CD4-positive, alpha-beta memory T cell (primary cell): ENCODE data around the gene ZNF169. TPM values are rescaled to one million over a fixed set of nuclear protein-coding genes. Genes with fewer than 3 reads are reported as not detected.
"Not testable (repeated sequence)": the region's sequence is repeated elsewhere in the genome, so short reads cannot be mapped to it uniquely, and the experiment has no call there.

Source experiments
- CTCF ChIA-PET: fragments of 350-600 bp; sonication (Branson Sonifier 250); formaldehyde crosslinking; loops from one replicate; lab custom pipeline; 2021; ENCODE audit warnings: inconsistent platforms; ENCODE audit not compliant: partially characterized antibody; lab: Charles Lee
- POLR2A ChIA-PET: fragments of 350-600 bp; sonication (Branson Sonifier 250); formaldehyde crosslinking; loops from one replicate; lab custom pipeline; 2021; ENCODE audit not compliant: partially characterized antibody; lab: Charles Lee
- DNase-seq, 5 donors: peaks; one replicate each; pipeline versions ENCODE4 v3.0.0 to v3.0.0-alpha.2; 2020 to 2022; ENCODE audit warnings: mixed read lengths in 1 of 5
- H3K27ac ChIP-seq: one replicate; pipeline ENCODE4 v1.7.0; 2013; ENCODE audit warnings: low read depth, low read length
- H3K27me3 ChIP-seq: 2 replicates; pipeline ENCODE4 v1.7.0; 2013; ENCODE audit warnings: mild to moderate bottlenecking, low read length, moderate library complexity; ENCODE audit not compliant: insufficient read depth
- H3K36me3 ChIP-seq: 2 replicates; pipeline ENCODE4 v1.7.0; 2013; ENCODE audit warnings: mild to moderate bottlenecking, low read length, moderate library complexity; ENCODE audit not compliant: insufficient read depth
- H3K4me1 ChIP-seq: 2 replicates; pipeline ENCODE4 v1.7.0; 2013; ENCODE audit warnings: mild to moderate bottlenecking, low read length, moderate library complexity; ENCODE audit not compliant: insufficient read depth
- H3K4me3 ChIP-seq, 2 donors: one replicate each; pipeline ENCODE4 v1.7.0; 2013; ENCODE audit warnings: low read length in 2 of 2, mild to moderate bottlenecking in 1 of 2
- H3K9me3 ChIP-seq, 2 donors: one replicate each; pipeline ENCODE4 v1.7.0; 2013; ENCODE audit warnings: low read length in 2 of 2, control low read depth in 1 of 2; ENCODE audit not compliant: control insufficient read depth in 1 of 2
- H3K27ac Mint-ChIP-seq, 7 donors: one replicate each; pipeline ENCODE4 v1.8.0; 2020 to 2021; ENCODE audit warnings: mixed read lengths in 7 of 7, mild to moderate bottlenecking in 6 of 7, inconsistent platforms in 3 of 7, moderate library complexity in 3 of 7
- H3K27me3 Mint-ChIP-seq, 2 donors: one replicate each; pipeline ENCODE4 v1.8.0; 2020 to 2021; ENCODE audit warnings: mixed read lengths in 2 of 2
- H3K36me3 Mint-ChIP-seq, 2 donors: one replicate each; pipeline ENCODE4 v1.8.0; 2020 to 2021; ENCODE audit warnings: mixed read lengths in 2 of 2, inconsistent platforms in 1 of 2, mild to moderate bottlenecking in 1 of 2
- H3K4me1 Mint-ChIP-seq, 4 donors: one replicate each; pipeline ENCODE4 v1.8.0; 2020 to 2021; ENCODE audit warnings: mixed read lengths in 4 of 4, mild to moderate bottlenecking in 1 of 4
- H3K4me3 Mint-ChIP-seq, 8 donors: one replicate each; pipeline ENCODE4 v1.8.0; 2020 to 2021; ENCODE audit warnings: mixed read lengths in 8 of 8, mild to moderate bottlenecking in 7 of 8, moderate library complexity in 6 of 8, inconsistent platforms in 3 of 8
- H3K9me3 Mint-ChIP-seq, 8 donors: one replicate each; pipeline ENCODE4 v1.8.0; 2020 to 2021; ENCODE audit warnings: mixed read lengths in 8 of 8, mild to moderate bottlenecking in 5 of 8, inconsistent platforms in 3 of 8, moderate library complexity in 1 of 8
- intact Hi-C: fragments of 100-400 bp; cut with micrococcal nuclease; formaldehyde crosslinking; loops from one replicate; pipeline ENCODE4 v1.15.1; 2023
- polyA plus RNA-seq, 2 donors: library from polyadenylated mRNA; unstranded; fragments of 300-500 nt; fragmentation: Illumina TruSeq; gene quantifications; one replicate each; pipeline ENCODE4 v1.2.3, GENCODE V29; 2021
- total RNA-seq, 2 experiments: library from RNA; stranded (reverse); gene quantifications; one replicate each; pipeline ENCODE4 v1.2.3, GENCODE V29; 2021

Gene ZNF169
- total and polyA plus RNA-seq, 4 experiments from 2014 or later, result 4.2 to 25.2 (median 13.3) TPM

DNA sequence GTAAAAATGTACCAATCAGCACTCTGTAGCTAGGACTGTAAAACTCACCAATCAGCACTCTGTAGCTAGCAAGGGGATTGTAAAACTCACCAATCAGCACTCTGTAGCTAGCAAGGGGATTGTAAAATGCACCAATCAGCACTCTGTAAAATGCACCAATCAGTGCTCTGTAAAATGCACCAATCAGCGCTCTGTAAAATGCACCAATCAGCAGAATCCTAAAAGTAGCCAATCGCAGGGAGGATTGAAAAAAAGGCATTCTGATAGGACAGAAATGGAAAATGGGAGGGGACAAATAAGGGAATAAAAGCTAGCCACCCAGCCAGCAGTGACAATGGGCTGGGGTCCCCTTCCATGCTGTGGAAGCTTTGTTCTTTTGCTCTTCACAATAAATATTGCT, 33.7 kb upstream of the ZNF169 start:
- H3K27ac ChIP-seq, H3K9me3 ChIP-seq, H3K27ac Mint-ChIP-seq, intact Hi-C loops, DNase-seq, H3K4me3 Mint-ChIP-seq, H3K4me3 ChIP-seq, H3K27me3 ChIP-seq, H3K4me1 Mint-ChIP-seq, H3K36me3 ChIP-seq, H3K36me3 Mint-ChIP-seq, H3K4me1 ChIP-seq, POLR2A ChIA-PET: not testable (repeated sequence)
- Mint-ChIP-seq H3K9me3 (peaks cover 2 to 13% (median 10%) of the 10 kb centered on the region in 8 donors), H3K27me3 (peaks cover 14 to 15% of the 10 kb centered on the region in 2 donors)
- CTCF ChIA-PET, result interaction anchor here (1.0 kb wide), 1 partner anchor 211 kb away, joined by 3 read pairs; no protein-coding TSS in a partner anchor

DNA sequence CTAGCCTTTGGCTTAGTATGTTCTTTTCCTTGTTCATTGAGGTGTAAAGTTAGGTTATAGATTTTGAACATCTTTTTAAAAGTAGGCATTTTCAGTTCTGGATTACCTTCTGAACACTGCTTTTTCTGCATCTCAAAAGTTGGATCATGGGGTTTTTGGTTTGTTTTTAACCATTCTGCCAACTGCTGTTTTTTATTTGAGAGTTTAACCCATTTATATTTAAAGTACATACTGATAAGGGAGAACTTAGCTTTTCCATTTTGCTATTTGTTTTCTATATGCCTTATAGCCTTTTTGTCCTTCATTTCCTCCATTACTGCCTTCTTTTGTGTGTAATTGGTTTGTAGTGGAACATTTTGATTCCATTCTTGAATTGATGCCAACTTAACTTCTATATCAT, 30.5 kb upstream of the ZNF169 start:
- no peak overlapping the region for H3K4me3 Mint-ChIP-seq

DNA sequence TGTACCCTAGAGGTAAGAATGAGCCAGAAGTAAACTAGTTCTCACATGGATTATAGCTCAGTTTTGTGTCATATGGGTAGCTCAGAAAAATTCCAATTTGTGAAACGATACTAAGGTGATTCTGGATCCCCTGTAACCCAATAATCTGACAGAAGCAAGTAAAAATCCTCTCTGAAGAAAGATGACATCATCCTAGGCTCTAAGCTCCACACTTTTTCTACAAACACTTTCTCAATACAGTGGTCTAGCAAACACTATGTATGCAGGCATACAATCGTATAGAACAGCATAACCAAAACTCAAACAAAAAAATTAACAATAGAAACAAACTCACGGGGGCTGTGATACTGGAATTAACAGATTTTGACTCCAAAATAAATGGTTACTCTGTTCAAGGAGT, 26.7 kb upstream of the ZNF169 start:
- ChIA-PET POLR2A (no interaction called here), CTCF (no interaction called here)

More for the DNA sequence above, 30.5 kb upstream of the ZNF169 start:
- no peak for DNase-seq
- H3K27ac ChIP-seq, result no peak overlapping the region
- H3K4me1 Mint-ChIP-seq, result no peaks in the 10 kb centered on the region
- H3K27me3 Mint-ChIP-seq, result peaks cover 15 to 19% of the 10 kb centered on the region in 2 donors
- POLR2A ChIA-PET, result no interaction called here
- no peak overlapping the region for H3K27ac Mint-ChIP-seq
- intact Hi-C loops, result no loop called here
- peaks cover 2 to 13% (median 10%) of the 10 kb centered on the region in 8 donors for H3K9me3 Mint-ChIP-seq
- H3K27me3 ChIP-seq, result peaks cover 6% of the 10 kb centered on the region
- no peaks in the 10 kb centered on the region for H3K9me3 ChIP-seq
- H3K36me3 ChIP-seq, result no peaks in the 10 kb centered on the region
- peaks cover 0 to 6% of the 10 kb centered on the region in 2 donors for H3K36me3 Mint-ChIP-seq
- no peak overlapping the region for H3K4me3 ChIP-seq
- H3K4me1 ChIP-seq, result no peaks in the 10 kb centered on the region
- CTCF ChIA-PET, result interaction anchor here (2.9 kb wide), 1 partner anchor 14 kb away, joined by 12 read pairs; no protein-coding TSS in a partner anchor

DNA sequence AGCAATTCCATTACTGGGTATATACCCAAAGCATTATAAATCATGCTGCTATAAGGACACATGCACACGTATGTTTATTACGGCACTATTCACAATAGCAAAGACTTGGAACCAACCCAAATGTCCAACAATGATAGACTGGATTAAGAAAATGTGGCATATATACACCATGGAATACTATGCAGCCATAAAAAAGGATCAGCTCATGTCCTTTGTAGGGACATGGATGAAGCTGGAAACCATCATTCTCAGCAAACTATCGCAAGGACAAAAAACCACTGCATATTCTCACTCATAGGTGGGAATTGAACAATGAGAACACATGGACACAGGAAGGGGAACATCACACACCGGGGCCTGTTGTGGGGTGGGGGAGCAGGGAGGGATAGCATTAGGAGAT, 18.0 kb upstream of the ZNF169 start:
- H3K27ac Mint-ChIP-seq, H3K27me3 ChIP-seq, intact Hi-C loops, H3K27ac ChIP-seq, DNase-seq, H3K9me3 Mint-ChIP-seq, H3K36me3 ChIP-seq, CTCF ChIA-PET, POLR2A ChIA-PET, H3K36me3 Mint-ChIP-seq, H3K4me1 ChIP-seq, H3K4me3 ChIP-seq, H3K9me3 ChIP-seq, H3K4me3 Mint-ChIP-seq, H3K27me3 Mint-ChIP-seq, H3K4me1 Mint-ChIP-seq: not testable (repeated sequence)

More for the DNA sequence above, 26.7 kb upstream of the ZNF169 start:
- DNase-seq, result no peak
- H3K36me3 Mint-ChIP-seq, result peaks cover 0 to 6% of the 10 kb centered on the region in 2 donors
- intact Hi-C loops, result no loop called here
- no peak overlapping the region for H3K4me3 Mint-ChIP-seq
- H3K27ac Mint-ChIP-seq, result no peak overlapping the region
- no peaks in the 10 kb centered on the region for H3K36me3 ChIP-seq
- H3K27ac ChIP-seq, result no peak overlapping the region
- H3K4me1 ChIP-seq, result no peaks in the 10 kb centered on the region
- peaks cover 6% of the 10 kb centered on the region for H3K27me3 ChIP-seq
- peaks cover 0 to 9% (median 5%) of the 10 kb centered on the region in 8 donors for H3K9me3 Mint-ChIP-seq
- no peak overlapping the region for H3K4me3 ChIP-seq
- no peaks in the 10 kb centered on the region for H3K4me1 Mint-ChIP-seq
- no peaks in the 10 kb centered on the region for H3K9me3 ChIP-seq
- H3K27me3 Mint-ChIP-seq, result peaks cover 13 to 15% of the 10 kb centered on the region in 2 donors

DNA sequence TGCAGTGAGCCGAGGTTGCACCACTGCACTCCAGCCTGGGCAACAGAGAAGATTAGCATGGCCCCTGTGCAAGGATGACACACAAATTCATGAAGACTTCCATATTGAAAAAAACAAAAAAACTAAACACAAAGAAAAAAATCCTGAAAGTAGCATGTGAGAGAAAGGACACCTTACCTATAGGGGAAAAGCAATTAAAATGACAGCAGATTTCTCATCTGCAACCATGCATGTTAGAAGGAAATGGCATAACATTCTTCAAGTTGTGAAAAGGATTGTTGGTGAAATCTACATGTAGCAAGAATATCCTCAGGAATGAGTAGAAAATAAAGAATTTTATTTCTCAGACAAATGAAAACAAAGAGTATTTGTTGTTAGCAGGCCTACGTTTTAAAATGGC, 13.4 kb upstream of the ZNF169 start:
- intact Hi-C loops, result no loop called here
- H3K27ac ChIP-seq, result no peak overlapping the region
- DNase-seq, result no peak
- no peaks in the 10 kb centered on the region for H3K27me3 ChIP-seq
- H3K36me3 ChIP-seq, result no peaks in the 10 kb centered on the region
- Mint-ChIP-seq H3K27me3 (peaks cover 0 to 5% of the 10 kb centered on the region in 2 donors), H3K27ac (no peak overlapping the region), H3K36me3 (no peaks in the 10 kb centered on the region), H3K9me3 (peaks cover 0 to 6% (median 0%) of the 10 kb centered on the region in 8 donors), H3K4me1 (peaks cover 6 to 7% (median 6%) of the 10 kb centered on the region in 4 donors), H3K4me3 (no peak overlapping the region)
- H3K4me3 ChIP-seq, result no peak overlapping the region
- POLR2A ChIA-PET, result no interaction called here
- CTCF ChIA-PET, result no interaction called here
- H3K9me3 ChIP-seq, result no peaks in the 10 kb centered on the region
- H3K4me1 ChIP-seq, result peaks cover 8% of the 10 kb centered on the region

DNA sequence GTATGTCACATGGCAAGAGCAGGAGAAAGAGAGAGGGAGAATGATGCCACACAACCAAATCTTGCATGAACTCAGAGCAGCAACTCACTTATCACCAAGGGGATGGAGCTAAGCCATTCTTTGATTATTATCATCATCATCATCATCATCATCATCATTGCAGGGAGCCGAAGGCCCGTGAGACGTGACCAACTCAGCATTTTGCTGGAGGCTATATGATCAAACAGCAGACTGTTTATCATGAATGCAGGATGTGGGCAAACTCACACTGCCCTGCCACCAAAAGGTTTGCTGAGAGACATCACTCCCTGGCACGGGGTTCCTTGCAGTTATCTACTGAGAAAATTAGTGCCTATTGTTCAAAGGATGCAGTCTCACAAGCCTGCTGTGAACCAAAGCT, 8.6 kb upstream of the ZNF169 start:
- peak; percentile 19 to 45 (median 36) for DNase-seq

DNA sequence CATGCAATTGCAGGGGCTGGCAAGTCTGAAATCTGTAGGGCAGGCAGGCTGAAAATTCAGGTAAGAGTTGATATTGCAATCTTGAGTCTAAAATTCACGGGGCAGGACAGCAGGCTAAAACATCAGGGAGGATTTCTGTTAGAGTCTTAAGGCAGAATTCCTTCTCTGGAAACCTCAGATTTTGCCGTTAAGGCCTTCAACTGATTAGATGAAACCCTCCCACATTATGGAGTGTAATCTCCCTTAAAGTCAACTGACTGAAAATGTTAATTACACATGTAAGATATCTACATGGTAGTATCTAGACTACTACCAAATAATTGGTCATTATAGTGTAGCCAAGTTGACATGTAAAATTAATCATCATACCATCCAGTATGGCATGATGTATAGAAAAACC, 3.1 kb upstream of the ZNF169 start:
- H3K27ac ChIP-seq, result no peak overlapping the region
- Mint-ChIP-seq H3K27me3 (peaks cover 2 to 7% of the 10 kb centered on the region in 2 donors), H3K27ac (no peak overlapping the region), H3K9me3 (peaks cover 0 to 2% (median 0%) of the 10 kb centered on the region in 8 donors), H3K4me1 (peaks cover 11 to 25% (median 17%) of the 10 kb centered on the region in 4 donors), H3K4me3 (no peak overlapping the region), H3K36me3 (peaks cover 3 to 9% of the 10 kb centered on the region in 2 donors)
- H3K4me3 ChIP-seq, result no peak overlapping the region
- no peaks in the 10 kb centered on the region for H3K36me3 ChIP-seq
- no peaks in the 10 kb centered on the region for H3K27me3 ChIP-seq
- ChIA-PET POLR2A (interaction anchor here (0.9 kb wide), 1 partner anchor 40 kb away, joined by 3 read pairs; no protein-coding TSS in a partner anchor), CTCF (no interaction called here)
- no peak for DNase-seq
- H3K9me3 ChIP-seq, result no peaks in the 10 kb centered on the region
- intact Hi-C loops, result loop anchor here (10.0 kb wide), 2 partner anchors 801 to 1491 kb away; partner anchors contain the start of genes BICD2, FAM120A and FAM120AOS
- H3K4me1 ChIP-seq, result peaks cover 13% of the 10 kb centered on the region

More for the DNA sequence above, 8.6 kb upstream of the ZNF169 start:
- CTCF ChIA-PET, result interaction anchor here (1.1 kb wide), 1 partner anchor 10 kb away, joined by 3 read pairs; no protein-coding TSS in a partner anchor
- H3K27me3 Mint-ChIP-seq, result peaks cover 0 to 3% of the 10 kb centered on the region in 2 donors
- H3K4me1 Mint-ChIP-seq, result peaks cover 10 to 16% (median 13%) of the 10 kb centered on the region in 4 donors
- intact Hi-C loops, result loop anchor here (10.0 kb wide), 2 partner anchors 796 to 1486 kb away; partner anchors contain the start of genes BICD2, FAM120A and FAM120AOS
- H3K36me3 Mint-ChIP-seq, result no peaks in the 10 kb centered on the region
- H3K4me1 ChIP-seq, result peaks cover 13% of the 10 kb centered on the region
- H3K9me3 Mint-ChIP-seq, result no peaks in the 10 kb centered on the region
- no peaks in the 10 kb centered on the region for H3K27me3 ChIP-seq
- H3K27ac ChIP-seq, result no peak overlapping the region
- POLR2A ChIA-PET, result interaction anchor here (0.7 kb wide), 1 partner anchor 9 kb away, joined by 3 read pairs; the partner anchor contains the start of gene ZNF169
- no peak overlapping the region for H3K4me3 ChIP-seq
- H3K4me3 Mint-ChIP-seq, result peak overlapping the region in 1 of 8 donors; percentile 1
- H3K27ac Mint-ChIP-seq, result peak overlapping the region; percentile 6 to 84 (median 38)
- H3K36me3 ChIP-seq, result no peaks in the 10 kb centered on the region
- H3K9me3 ChIP-seq, result no peaks in the 10 kb centered on the region
